H9 (cell line): Measurements from ENCODE around the gene CDKAL1. TPM values are rescaled to one million over a fixed set of nuclear protein-coding genes. Genes with fewer than 3 reads are reported as not detected.

Experiments used
- DNase-seq: peaks from one replicate; pipeline ENCODE4 v3.0.0-alpha.2; 2017
- H2AFZ ChIP-seq: one replicate; pipeline ENCODE4 v1.6.1; 2013; ENCODE audit warnings: mild to moderate bottlenecking, low read length, control low read depth, moderate library complexity
- H2AK5ac ChIP-seq: 2 replicates; pipeline ENCODE4 v1.6.1; 2013; ENCODE audit warnings: low read length, control low read depth, mixed read lengths; ENCODE audit not compliant: insufficient read length
- H2BK120ac ChIP-seq: one replicate; pipeline ENCODE4 v1.6.1; 2013; ENCODE audit warnings: low read depth, mild to moderate bottlenecking, low read length, control low read depth, inconsistent platforms; ENCODE audit not compliant: poor library complexity, severe bottlenecking
- H2BK12ac ChIP-seq: 2 replicates; pipeline ENCODE4 v1.6.1; 2013; ENCODE audit warnings: low read length, control low read depth, mixed read lengths, low read depth; ENCODE audit not compliant: insufficient read length
- H2BK15ac ChIP-seq: 2 replicates; pipeline ENCODE4 v1.6.1; 2013; ENCODE audit warnings: low read depth, low read length, control low read depth
- H2BK20ac ChIP-seq: one replicate; pipeline ENCODE4 v1.6.1; 2013; ENCODE audit warnings: low read depth, mild to moderate bottlenecking, low read length, control low read depth, inconsistent platforms; ENCODE audit not compliant: poor library complexity, severe bottlenecking
- H2BK5ac ChIP-seq: 2 replicates; pipeline ENCODE4 v1.6.1; 2013; ENCODE audit warnings: low read length, control low read depth, mixed read lengths; ENCODE audit not compliant: insufficient read length
- H3K14ac ChIP-seq: 2 replicates; pipeline ENCODE4 v1.6.1; 2013; ENCODE audit warnings: low read length, control low read depth; ENCODE audit not compliant: insufficient read depth
- H3K18ac ChIP-seq: 2 replicates; pipeline ENCODE4 v1.6.1; 2013; ENCODE audit warnings: low read depth, mild to moderate bottlenecking, mixed read lengths, low read length, control low read depth; ENCODE audit not compliant: insufficient read length
- H3K23ac ChIP-seq: 2 replicates; pipeline ENCODE4 v1.6.1; 2013; ENCODE audit warnings: low read length, control low read depth, mixed read lengths, low read depth; ENCODE audit not compliant: insufficient read length
- H3K23me2 ChIP-seq: 2 replicates; pipeline ENCODE4 v1.6.1; 2013; ENCODE audit warnings: low read depth, mild to moderate bottlenecking, mixed read lengths, low read length, control low read depth; ENCODE audit not compliant: insufficient read length, poor library complexity, severe bottlenecking
- H3K27ac ChIP-seq: 2 replicates; pipeline ENCODE4 v1.5.1; 2013; ENCODE audit warnings: low read length, control low read depth, mixed read lengths, low read depth; ENCODE audit not compliant: insufficient read length
- H3K27me3 ChIP-seq: 2 replicates; pipeline ENCODE4 v1.6.1; 2013; ENCODE audit warnings: low read length, control low read depth, inconsistent platforms; ENCODE audit not compliant: insufficient read depth
- H3K4ac ChIP-seq: 2 replicates; pipeline ENCODE4 v1.6.1; 2013; ENCODE audit warnings: low read depth, mild to moderate bottlenecking, control low read depth, inconsistent platforms, low read length, moderate library complexity
- H3K4me1 ChIP-seq: 2 replicates; pipeline ENCODE4 v1.6.1; 2013; ENCODE audit warnings: low read length, control low read depth, inconsistent platforms; ENCODE audit not compliant: insufficient read depth
- H3K4me2 ChIP-seq: 2 replicates; pipeline ENCODE4 v1.6.1; 2013; ENCODE audit warnings: low read length, control low read depth, mixed read lengths; ENCODE audit not compliant: insufficient read length, insufficient read depth
- H3K56ac ChIP-seq: 2 replicates; pipeline ENCODE4 v1.6.1; 2013; ENCODE audit warnings: low read depth, mild to moderate bottlenecking, mixed read lengths, low read length, control low read depth; ENCODE audit not compliant: insufficient read length
- H3K79me1 ChIP-seq: 2 replicates; pipeline ENCODE4 v1.6.1; 2013; ENCODE audit warnings: low read depth, mild to moderate bottlenecking, moderate library complexity, low read length, control low read depth, inconsistent platforms; ENCODE audit not compliant: insufficient read depth, poor library complexity, severe bottlenecking
- H3K79me2 ChIP-seq: 2 replicates; pipeline ENCODE4 v1.6.1; 2013; ENCODE audit warnings: low read length, control low read depth, inconsistent platforms; ENCODE audit not compliant: insufficient read depth
- H3K9ac ChIP-seq: 2 replicates; pipeline ENCODE4 v1.6.1; 2013; ENCODE audit warnings: low read length, control low read depth, mixed read lengths; ENCODE audit not compliant: insufficient read length; ENCODE audit errors: extremely low read depth
- H3K9me3 ChIP-seq: one replicate; pipeline ENCODE4 v1.6.1; 2013; ENCODE audit warnings: low read depth, low read length, inconsistent platforms; ENCODE audit not compliant: control insufficient read depth
- H3T11ph ChIP-seq: one replicate; pipeline ENCODE4 v1.6.1; 2013; ENCODE audit warnings: mild to moderate bottlenecking, low read length, control low read depth, inconsistent platforms
- H4K20me1 ChIP-seq: one replicate; pipeline ENCODE4 v1.6.1; 2013; ENCODE audit not compliant: control insufficient read depth, insufficient read length, insufficient read depth
- H4K5ac ChIP-seq: 2 replicates; pipeline ENCODE4 v1.6.1; 2013; ENCODE audit warnings: low read depth, mild to moderate bottlenecking, mixed read lengths, low read length, control low read depth; ENCODE audit not compliant: insufficient read length
- H4K8ac ChIP-seq: replicated peaks from 2 replicates; pipeline ENCODE4 v1.6.1; 2013; ENCODE audit warnings: low read length, control low read depth, mixed read lengths, low read depth; ENCODE audit not compliant: insufficient read length
- H4K91ac ChIP-seq: 2 replicates; pipeline ENCODE4 v1.6.1; 2013; ENCODE audit warnings: low read depth, mild to moderate bottlenecking, moderate library complexity, mixed read lengths, low read length, control low read depth; ENCODE audit not compliant: insufficient read length
- H3K27ac Mint-ChIP-seq, 3 experiments: 2 replicates in 2 of 3; 3 replicates in 1 of 3; pipeline ENCODE4 v1.8.0; 2020 to 2021; ENCODE audit warnings: mixed read lengths in 3 of 3, mild to moderate bottlenecking in 1 of 3, moderate library complexity in 1 of 3
- H3K27me3 Mint-ChIP-seq: 2 replicates; pipeline ENCODE4 v1.8.0; 2021; ENCODE audit warnings: low read depth, mild to moderate bottlenecking, moderate library complexity, mixed read lengths
- H3K36me3 Mint-ChIP-seq, 3 experiments: 2 replicates in 2 of 3; 3 replicates in 1 of 3; pipeline ENCODE4 v1.8.0; 2020 to 2021; ENCODE audit warnings: low read depth in 3 of 3, mixed read lengths in 3 of 3; ENCODE audit not compliant: insufficient read depth in 1 of 3
- H3K4me1 Mint-ChIP-seq, 2 experiments: 2 replicates each; pipeline ENCODE4 v1.8.0; 2020; ENCODE audit warnings: mixed read lengths in 2 of 2
- H3K4me3 Mint-ChIP-seq, 2 experiments: 2 replicates in 1 of 2; 3 replicates in 1 of 2; pipeline ENCODE4 v1.8.0; 2020 to 2021; ENCODE audit warnings: mild to moderate bottlenecking in 2 of 2, mixed read lengths in 2 of 2, moderate library complexity in 1 of 2
- H3K9me3 Mint-ChIP-seq, 2 experiments: 2 replicates in 1 of 2; 3 replicates in 1 of 2; pipeline ENCODE4 v1.8.0; 2020; ENCODE audit warnings: mild to moderate bottlenecking in 2 of 2, mixed read lengths in 2 of 2, moderate library complexity in 1 of 2
- total RNA-seq: library from RNA; stranded (reverse); gene quantifications from 2 replicates; pipeline ENCODE4 v1.2.1, GENCODE V29; 2021
- TF ChIP-seq, protein P1 (sequence below): fragments of 200-600 bp; sonication (generic); conservative IDR thresholded peaks from 3 replicates; pipeline ENCODE4 v1.8.0; 2021; ENCODE audit warnings: antibody characterized with exemption, mild to moderate bottlenecking

CDKAL1 gene
- total RNA-seq, 1 experiment from 2014 or later: 23.0 TPM

GRCh38 chr6:21049572-21049971 is 515.3 kb downstream of the CDKAL1 start:
- Histone ChIP-seq H2BK5ac (no peak overlapping the region), H3T11ph (no peak overlapping the region), H3K4me1 (no peaks in the 10 kb centered on the region), H3K79me1 (no peaks in the 10 kb centered on the region), H4K8ac (no peak overlapping the region), H3K56ac (no peak overlapping the region), H3K4ac (no peak overlapping the region), H2BK20ac (no peak overlapping the region), H2AFZ (no peak overlapping the region), H3K4me2 (no peak overlapping the region), H2AK5ac (no peak overlapping the region), H3K27me3 (no peaks in the 10 kb centered on the region), H3K23me2 (no peaks in the 10 kb centered on the region), H4K5ac (no peak overlapping the region), H3K14ac (no peak overlapping the region), H3K18ac (no peak overlapping the region), H3K23ac (no peak overlapping the region), H3K79me2 (no peaks in the 10 kb centered on the region), H3K9ac (no peak overlapping the region), H4K91ac (no peak overlapping the region), H4K20me1 (no peaks in the 10 kb centered on the region), H2BK120ac (no peak overlapping the region), H2BK15ac (no peak overlapping the region), H3K27ac (no peak overlapping the region), H3K9me3 (no peaks in the 10 kb centered on the region), H2BK12ac (no peak overlapping the region)
- no peak overlapping the region for H3K27ac Mint-ChIP-seq
- H3K27me3 Mint-ChIP-seq: no peaks in the 10 kb centered on the region
- no peak for DNase-seq
- H3K9me3 Mint-ChIP-seq: no peaks in the 10 kb centered on the region
- no peaks in the 10 kb centered on the region; a peak in 1 of 7 replicates for H3K36me3 Mint-ChIP-seq
- peaks cover 2 to 4% of the 10 kb centered on the region in 2 experiments; a peak in 3 of 4 replicates for H3K4me1 Mint-ChIP-seq
- H3K4me3 Mint-ChIP-seq: no peak overlapping the region
- TF ChIP-seq, protein P1, sequence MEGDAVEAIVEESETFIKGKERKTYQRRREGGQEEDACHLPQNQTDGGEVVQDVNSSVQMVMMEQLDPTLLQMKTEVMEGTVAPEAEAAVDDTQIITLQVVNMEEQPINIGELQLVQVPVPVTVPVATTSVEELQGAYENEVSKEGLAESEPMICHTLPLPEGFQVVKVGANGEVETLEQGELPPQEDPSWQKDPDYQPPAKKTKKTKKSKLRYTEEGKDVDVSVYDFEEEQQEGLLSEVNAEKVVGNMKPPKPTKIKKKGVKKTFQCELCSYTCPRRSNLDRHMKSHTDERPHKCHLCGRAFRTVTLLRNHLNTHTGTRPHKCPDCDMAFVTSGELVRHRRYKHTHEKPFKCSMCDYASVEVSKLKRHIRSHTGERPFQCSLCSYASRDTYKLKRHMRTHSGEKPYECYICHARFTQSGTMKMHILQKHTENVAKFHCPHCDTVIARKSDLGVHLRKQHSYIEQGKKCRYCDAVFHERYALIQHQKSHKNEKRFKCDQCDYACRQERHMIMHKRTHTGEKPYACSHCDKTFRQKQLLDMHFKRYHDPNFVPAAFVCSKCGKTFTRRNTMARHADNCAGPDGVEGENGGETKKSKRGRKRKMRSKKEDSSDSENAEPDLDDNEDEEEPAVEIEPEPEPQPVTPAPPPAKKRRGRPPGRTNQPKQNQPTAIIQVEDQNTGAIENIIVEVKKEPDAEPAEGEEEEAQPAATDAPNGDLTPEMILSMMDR: no peak
